KBM-7 (cell line): ENCODE data around the gene PDCD1.
"Not testable (repeated sequence)": the region's sequence is repeated elsewhere in the genome, so short reads cannot be mapped to it uniquely, and the experiment has no call there.

Experiments
- DNase-seq: peaks from one replicate; pipeline ENCODE4 v3.0.0-alpha.2; 2015
- in situ Hi-C: fragments of 300-500 bp; cut with MboI; formaldehyde crosslinking; loops from 2 replicates; pipeline ENCODE4 v1.14.3; 2020; ENCODE audit warnings: low sequenced_read_pairs, low pct_unique_long_range_greater_than_20kb, mixed read lengths

PDCD1 gene

GRCh38 chr2:241843321-241844065 is 15.2 kb downstream of the PDCD1 start:
- in situ Hi-C loops = no loop called here
- DNase-seq = no peak

- in situ Hi-C loops = no loop called here
- DNase-seq = peak; percentile 53
Observed at GRCh38 chr2:241842620-241843211, 16.0 kb downstream of the PDCD1 start.

GRCh38 chr2:241842067-241842415 is 16.7 kb downstream of the PDCD1 start:
- in situ Hi-C loops = no loop called here
- DNase-seq = no peak

- in situ Hi-C loops = no loop called here
- no peak for DNase-seq
Observed at GRCh38 chr2:241841181-241842066, 17.3 kb downstream of the PDCD1 start.

- DNase-seq = no peak
- in situ Hi-C loops = no loop called here
Observed at GRCh38 chr2:241837197-241837965, 21.3 kb downstream of the PDCD1 start.

- in situ Hi-C loops = no loop called here
- DNase-seq = no peak
Observed at GRCh38 chr2:241836292-241836691, 22.4 kb downstream of the PDCD1 start.

- no peak for DNase-seq
- in situ Hi-C loops = no loop called here
Observed at GRCh38 chr2:241835611-241836010, 23.1 kb downstream of the PDCD1 start.

GRCh38 chr2:241834527-241835210 is 24.0 kb downstream of the PDCD1 start:
- no peak for DNase-seq
- in situ Hi-C loops = no loop called here

- in situ Hi-C loops, DNase-seq: not testable (repeated sequence)
Observed at GRCh38 chr2:241833756-241834526, 24.8 kb downstream of the PDCD1 start.

GRCh38 chr2:241833101-241833663 is 25.5 kb downstream of the PDCD1 start:
- in situ Hi-C loops = no loop called here
- no peak for DNase-seq

- in situ Hi-C loops = no loop called here
- DNase-seq = no peak
Observed at GRCh38 chr2:241827394-241827793, 31.3 kb downstream of the PDCD1 start.

- DNase-seq, in situ Hi-C loops: not testable (repeated sequence)
Observed at GRCh38 chr2:241823531-241824437, 34.9 kb downstream of the PDCD1 start.

GRCh38 chr2:241822264-241822623 is 36.5 kb downstream of the PDCD1 start:
- no peak for DNase-seq
- in situ Hi-C loops = no loop called here

- in situ Hi-C loops = no loop called here
- no peak for DNase-seq
Observed at GRCh38 chr2:241821460-241822263, 37.0 kb downstream of the PDCD1 start.

- in situ Hi-C loops = no loop called here
- DNase-seq = no peak
Observed at GRCh38 chr2:241820625-241821384, 37.9 kb downstream of the PDCD1 start.
